CD4-positive, alpha-beta T cell treated with Interleukin-15 for 1 hour (primary cell): ENCODE results near the gene CERS2.

Experiments used
- DNase-seq: peaks from one replicate; pipeline ENCODE4 v3.0.0-alpha.2; 2020

CERS2 gene, protein sequence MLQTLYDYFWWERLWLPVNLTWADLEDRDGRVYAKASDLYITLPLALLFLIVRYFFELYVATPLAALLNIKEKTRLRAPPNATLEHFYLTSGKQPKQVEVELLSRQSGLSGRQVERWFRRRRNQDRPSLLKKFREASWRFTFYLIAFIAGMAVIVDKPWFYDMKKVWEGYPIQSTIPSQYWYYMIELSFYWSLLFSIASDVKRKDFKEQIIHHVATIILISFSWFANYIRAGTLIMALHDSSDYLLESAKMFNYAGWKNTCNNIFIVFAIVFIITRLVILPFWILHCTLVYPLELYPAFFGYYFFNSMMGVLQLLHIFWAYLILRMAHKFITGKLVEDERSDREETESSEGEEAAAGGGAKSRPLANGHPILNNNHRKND

GRCh38 chr1:150974580-150975478 lies at the start of gene CERS2:
CERS2 (minus strand) TSS chr1:150974835; CDS start chr1:150969090, 5,745 bp downstream.
- DNase-seq, result peak; percentile 79

- no peak for DNase-seq
Observed at GRCh38 chr1:151013518-151013917, 38.9 kb upstream of the CERS2 start.

DNA sequence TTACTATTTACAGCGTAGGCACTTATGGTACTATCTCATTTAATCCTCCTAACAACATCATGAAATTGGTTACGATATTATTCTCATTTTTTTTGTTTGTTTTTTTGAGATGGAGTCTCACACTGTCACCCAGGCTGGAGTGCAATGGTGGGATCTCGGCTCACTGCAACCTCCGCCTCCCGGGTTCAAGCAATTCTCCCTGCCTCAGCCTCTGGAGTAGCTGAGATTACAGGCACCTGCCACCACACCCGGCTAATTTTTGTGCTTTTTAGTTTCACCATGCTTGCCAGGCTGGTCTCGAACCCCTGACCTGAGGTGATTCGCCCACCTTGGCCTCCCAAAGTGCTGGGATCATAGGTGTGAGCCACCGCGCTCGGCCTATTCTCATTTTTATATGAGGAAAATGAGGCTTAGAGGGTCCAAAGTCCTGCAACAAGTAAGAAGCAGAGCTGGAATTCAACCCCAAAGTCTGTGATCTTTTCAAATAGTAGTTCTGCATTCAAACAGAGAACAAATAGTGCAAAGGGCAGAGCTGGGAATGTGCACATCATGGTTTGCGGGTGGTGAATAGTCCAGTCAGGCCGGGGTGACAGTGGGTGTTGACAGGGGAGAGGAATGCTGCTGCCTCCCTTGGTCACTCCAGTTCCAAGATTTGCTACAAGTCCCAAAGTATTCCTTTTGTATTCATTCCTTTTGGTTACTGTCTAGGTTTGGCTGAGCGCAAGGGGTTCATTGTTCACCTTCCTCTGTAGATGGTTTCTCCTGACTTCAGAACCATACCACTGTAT lies 38.2 kb upstream of the CERS2 start:
- no peak for DNase-seq

DNA sequence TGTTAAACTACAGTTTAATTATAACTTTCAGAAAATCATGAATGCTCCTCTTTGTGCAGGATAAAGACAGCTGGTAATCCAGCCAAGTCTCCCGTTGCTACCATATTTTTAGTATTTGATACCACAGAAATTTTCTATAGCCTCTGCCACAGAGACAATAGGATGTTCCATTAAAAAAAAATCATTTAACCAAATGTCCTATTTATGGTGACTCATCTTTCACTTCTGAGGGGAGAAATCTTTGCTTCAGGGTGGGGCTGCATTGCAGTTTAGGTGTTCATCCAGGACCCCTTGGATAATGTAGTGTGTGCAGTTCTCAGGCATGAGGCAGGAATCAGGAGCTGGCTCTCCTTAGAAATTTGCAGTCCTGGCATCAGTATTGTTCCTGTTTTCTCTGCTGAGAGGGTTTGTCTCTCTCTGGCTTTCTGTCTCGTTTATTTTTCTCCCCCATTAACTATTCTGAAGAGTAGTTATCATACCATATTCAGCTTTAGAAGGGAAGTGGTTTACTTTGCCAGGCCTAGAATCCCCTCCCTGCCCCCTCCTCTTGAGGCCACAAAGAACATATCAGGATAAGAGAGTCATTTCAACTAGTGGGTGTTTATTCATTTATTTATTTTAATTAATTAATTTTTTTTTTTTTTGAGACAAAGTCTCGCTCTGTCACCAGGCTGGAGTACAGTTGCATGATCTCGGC lies 36.7 kb upstream of the CERS2 start:
- DNase-seq, result no peak

- DNase-seq, result no peak
Observed at GRCh38 chr1:151010346-151010726, 35.7 kb upstream of the CERS2 start.

DNA sequence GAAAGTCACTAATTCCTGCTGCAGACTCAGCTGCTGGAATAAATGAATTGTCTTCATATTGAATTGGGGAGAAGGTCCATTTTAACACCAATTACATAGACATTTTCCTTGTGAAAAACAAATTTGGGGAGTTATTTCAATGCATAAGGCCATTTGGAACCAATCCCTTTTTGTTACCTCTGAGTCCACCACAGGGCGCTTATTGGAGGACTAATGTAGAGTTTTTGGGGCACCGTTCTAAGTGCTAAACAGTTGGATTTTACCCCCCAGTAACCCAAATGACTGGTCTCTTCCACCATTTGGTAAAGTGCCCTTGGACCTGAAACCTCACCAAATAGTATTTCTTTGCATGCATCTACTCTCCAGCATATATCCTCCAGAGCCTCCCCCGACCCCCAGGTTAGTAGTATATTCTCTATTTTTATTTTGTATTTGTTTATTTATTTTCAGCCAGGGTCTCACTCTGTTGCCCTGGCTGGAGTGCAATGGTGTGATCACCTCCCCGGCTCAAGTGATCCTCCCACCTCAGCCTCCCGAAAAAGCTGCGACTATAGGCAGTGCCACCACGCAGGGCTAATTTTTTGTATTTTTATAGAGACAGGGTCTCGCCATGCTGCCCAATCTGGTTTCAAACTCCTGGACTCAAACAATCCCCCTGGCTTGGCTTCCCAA lies 35.2 kb upstream of the CERS2 start:
- no peak for DNase-seq

DNA sequence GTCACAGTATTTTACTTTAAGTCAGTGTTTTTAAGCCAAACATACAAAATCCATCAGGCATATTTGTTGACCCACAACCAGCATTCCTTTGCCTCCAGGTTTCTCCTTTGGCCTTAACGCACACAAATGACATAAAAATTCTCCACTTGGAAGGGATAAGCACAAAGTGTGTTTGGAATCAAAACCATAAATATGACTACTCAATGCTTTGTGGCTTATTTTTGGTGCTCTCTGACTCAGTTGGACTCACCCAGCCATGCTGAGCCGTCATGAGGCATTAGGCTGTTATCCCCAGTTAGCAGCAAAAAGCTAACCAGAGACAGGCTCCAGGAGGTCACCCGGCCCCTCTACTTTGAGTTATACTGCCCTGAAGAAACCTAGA lies 34.6 kb upstream of the CERS2 start:
- no peak for DNase-seq

DNA sequence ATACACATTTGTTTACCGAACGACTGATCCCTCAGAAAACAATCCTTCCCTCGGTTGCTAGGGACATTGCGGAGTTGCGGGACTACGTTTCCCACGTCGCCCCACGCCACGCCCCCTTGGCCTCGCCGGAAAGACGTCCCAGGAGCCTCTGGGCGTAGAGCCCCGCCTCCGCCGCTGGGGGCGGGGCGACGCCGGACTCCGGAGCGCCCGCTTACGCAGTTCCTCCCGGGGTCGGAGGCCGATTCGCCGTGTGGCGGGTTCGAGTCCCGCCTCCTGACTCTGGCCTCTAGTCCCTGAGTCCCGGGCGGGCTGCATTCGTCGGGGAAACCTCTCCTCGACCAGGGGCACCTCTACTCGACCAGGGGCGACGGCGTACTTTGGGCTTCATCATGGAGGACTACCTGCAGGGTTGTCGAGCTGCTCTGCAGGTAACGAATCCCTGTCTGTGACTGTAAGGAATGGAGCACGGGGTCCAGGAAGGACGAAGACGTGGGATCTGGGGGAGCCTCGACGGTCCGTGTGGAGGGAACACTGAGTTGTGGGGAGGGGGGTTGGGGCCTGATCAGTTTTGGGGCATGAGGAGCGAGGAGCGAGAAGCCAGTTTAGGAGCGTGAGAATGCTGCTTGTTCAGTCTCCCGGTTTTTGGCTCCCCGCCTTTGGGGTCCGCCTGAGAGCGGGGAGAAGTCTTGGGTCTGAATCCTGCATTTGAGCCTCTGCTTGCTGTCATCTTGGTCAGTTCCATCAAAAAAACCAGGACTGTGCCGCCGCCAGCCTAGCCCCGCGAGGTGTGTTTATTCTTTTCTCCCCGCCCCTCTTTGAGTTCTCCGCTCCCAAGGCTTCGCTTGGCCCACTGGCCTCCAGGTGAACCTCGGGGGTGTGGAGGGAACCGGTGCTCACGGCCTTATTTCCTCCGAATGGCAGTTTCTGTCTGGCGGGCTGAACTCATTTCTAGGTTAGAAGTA lies 33.9 kb upstream of the CERS2 start, which contains the start of gene PRUNE1:
TSS of gene PRUNE1 (plus strand) at position 206 of the 962 bp plus-strand sequence. CDS start at position 390, 184 bp downstream.
- peak; percentile 98 for DNase-seq

DNA sequence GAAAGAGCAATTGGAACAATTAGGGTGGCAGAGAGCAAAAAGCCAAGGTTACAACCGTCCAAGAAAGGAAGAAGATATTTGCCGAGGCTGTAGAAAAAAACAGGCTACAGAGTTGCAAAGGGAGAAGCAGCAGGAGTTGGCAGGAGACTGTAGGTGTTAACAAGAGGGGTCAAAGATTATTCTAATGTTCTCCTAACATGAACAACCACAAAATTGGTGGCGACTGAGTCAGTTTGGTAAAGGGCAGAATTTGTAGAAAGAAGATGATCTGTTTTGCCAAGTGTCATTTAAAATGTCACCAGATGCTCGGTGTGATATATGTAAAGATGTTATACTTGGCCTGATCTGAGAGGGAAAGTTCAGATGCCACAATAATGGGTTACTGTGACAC lies 33.2 kb upstream of the CERS2 start:
- no peak for DNase-seq

- DNase-seq, result peak; percentile 63
Observed at GRCh38 chr1:151006327-151007052, 31.9 kb upstream of the CERS2 start, which contains the start of gene MINDY1. MINDY1 (minus strand) TSS chr1:151006902; CDS start chr1:151002617, 4,285 bp downstream.

GRCh38 chr1:151005729-151006319 lies 31.2 kb upstream of the CERS2 start:
- no peak for DNase-seq

DNA sequence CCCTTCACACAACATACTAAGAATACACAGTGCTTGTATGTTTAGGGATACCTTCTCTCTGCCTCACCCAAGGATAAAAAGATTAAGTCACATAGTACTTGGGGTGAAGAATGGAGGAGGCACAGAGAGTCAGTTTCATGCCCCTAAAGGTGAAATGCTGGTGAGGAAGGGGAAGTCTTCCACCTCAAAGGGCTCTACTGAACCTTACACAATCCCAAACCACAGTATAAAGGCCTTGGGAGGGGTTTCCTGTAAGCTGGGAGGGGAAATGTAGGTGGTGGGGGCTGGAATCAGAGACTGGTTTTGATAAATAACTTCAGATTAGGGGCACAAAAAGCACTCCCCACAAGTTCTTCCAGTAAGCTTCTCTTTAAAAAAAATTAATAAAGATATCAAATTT lies 28.5 kb upstream of the CERS2 start:
- no peak for DNase-seq

DNA sequence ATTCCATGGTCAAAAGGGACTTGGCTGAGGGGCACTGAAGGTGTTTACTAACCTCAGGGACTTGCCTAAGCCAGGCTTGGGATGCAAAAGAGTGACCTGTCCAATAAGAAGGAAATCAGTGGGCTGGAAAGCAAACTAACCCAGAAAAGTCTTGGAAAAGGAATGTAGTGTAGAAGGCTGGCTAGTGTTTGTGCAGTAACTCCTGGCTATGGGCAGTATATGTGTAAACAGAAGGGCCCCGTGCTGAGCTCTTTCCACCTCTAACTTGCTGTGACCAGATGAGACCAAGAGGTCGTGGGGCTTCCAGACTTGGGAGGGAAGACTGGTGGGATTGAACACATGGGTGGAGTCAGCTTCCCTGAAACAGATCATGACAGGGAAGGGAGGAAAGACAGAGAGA lies 28.0 kb upstream of the CERS2 start:
- no peak for DNase-seq

DNA sequence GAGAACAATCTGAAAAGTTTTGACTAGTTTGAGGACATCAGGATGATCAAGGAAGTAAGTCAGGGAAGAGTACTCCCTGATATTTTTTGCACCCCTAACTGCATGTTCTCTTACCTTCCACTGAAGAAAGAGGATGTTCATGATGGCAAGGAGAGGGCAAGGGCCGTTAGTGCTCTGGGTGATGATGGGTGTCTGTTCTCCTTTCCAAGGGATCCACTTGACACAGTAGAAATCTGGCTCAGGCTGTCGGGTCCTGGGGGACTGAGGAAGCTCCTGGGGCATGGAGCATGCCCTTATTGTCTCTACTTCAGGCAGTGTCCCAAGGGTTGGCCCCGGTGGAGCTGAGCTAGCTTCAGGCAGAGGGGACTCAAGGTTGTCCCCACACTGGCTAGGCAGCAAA lies 27.4 kb upstream of the CERS2 start:
- DNase-seq, result no peak

DNA sequence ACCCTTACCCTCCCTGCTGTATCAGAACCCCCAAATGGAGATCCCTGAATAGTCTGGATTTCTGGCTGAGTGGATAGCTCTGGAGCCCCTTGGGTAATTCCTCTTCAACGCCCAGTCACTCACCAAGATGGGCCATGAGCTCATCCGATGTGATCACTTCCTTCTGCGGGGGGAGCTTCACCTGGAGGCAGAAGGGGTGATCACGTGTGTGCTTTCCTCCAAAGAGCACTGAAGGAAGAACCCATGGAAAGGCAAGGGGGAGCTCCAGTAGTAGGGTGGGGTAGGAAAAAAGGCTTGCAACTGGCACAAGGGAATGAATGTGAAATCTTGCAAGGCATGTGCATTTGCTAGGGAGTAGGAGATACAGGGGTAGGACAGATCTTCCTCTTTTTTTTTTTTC lies 27.0 kb upstream of the CERS2 start:
- DNase-seq, result no peak

DNA sequence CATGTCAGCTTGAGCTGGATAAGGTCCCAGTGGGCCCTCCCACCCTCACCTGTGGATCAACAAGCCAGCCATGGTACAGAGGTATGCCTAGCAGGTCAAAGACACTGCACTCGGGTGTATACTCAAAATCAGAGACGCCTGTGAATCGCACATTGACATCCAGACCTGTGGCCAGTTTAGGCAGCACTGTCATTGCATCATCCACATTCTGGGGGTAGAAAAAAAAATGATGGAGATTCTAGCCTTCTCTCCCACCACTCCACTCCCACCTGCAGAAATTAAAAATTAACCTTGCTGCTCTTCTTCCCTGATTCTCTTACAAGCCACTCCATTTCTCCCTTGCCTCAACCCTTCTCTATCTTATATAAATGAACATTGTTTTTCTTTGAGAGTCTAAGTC lies 25.8 kb upstream of the CERS2 start:
- no peak for DNase-seq

DNA sequence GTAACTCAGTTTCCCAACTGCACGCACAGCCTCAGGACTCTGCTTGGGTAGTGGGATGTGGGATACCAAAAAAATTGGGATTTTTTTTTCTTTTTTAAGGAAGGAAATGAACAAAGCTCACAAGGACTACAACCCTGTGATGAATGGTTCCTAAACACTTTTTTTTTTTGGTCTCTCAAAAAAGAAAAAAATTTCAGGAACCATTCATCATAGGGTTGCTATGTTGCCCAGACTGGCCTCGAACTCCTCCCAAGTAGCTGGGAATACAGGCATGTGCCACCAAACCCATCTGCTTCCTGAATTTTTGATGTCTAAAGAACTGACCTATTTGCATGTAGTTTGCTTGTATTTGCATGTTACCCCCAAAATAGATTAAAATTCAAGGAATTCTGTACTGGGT lies 25.3 kb upstream of the CERS2 start:
- no peak for DNase-seq

GRCh38 chr1:150999051-150999674 lies 24.5 kb upstream of the CERS2 start:
- DNase-seq, result no peak

DNA sequence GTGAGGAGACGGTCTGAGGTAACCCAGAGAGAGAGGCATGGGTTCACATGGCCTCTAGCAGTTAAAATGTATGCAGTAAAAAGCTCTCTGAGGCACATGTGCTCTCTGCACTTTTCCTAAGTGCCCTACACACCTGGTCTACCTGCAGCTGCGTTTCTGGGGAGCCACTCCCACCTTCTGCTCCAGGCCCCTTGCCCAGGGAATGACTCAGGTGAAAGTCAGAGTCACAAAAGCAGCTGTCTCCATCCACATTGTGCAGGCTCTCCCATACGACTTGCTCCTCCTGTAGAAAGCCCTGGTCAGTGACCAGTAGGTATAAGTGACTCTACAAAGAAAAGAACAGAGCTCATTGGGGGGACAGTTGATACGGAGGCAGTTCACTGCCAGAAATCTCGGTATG lies 23.3 kb upstream of the CERS2 start:
- DNase-seq, result no peak
